ENCODE results near the gene SNX1.
A peak's percentile ranks its signal among the peaks of the same experiment; 100 is the strongest.
"Not testable (repeated sequence)": the region's sequence is repeated elsewhere in the genome, so short reads cannot be mapped to it uniquely, and the experiment has no call there.

Gene SNX1

GRCh38 chr15:64067564-64068030, 28.2 kb upstream of the SNX1 start:
- Mint-ChIP-seq H3K4me1 (peaks cover 19 to 26% of the 10 kb centered on the region in 2 donors), H3K4me3 (no peak overlapping the region), H3K27ac (no peak overlapping the region), H3K9me3 (no peaks in the 10 kb centered on the region), H3K27me3 (no peaks in the 10 kb centered on the region), H3K36me3 (peaks cover 6 to 11% of the 10 kb centered on the region in 2 donors)
- ATAC-seq (replicated peaks) (peak; percentile 83 to 84), DNase-seq (peak; percentile 53)

GRCh38 chr15:64068133-64068532, 27.6 kb upstream of the SNX1 start:
- peaks cover 19 to 26% of the 10 kb centered on the region in 2 donors for H3K4me1 Mint-ChIP-seq
- H3K36me3 Mint-ChIP-seq = peaks cover 6 to 11% of the 10 kb centered on the region in 2 donors
- H3K27me3 Mint-ChIP-seq = no peaks in the 10 kb centered on the region
- DNase-seq (no peak), ATAC-seq (replicated peaks) (no peak)
- H3K9me3 Mint-ChIP-seq = no peaks in the 10 kb centered on the region
- no peak overlapping the region for H3K4me3 Mint-ChIP-seq
- H3K27ac Mint-ChIP-seq = no peak overlapping the region

GRCh38 chr15:64070106-64070505, 25.7 kb upstream of the SNX1 start:
- peaks cover 6 to 18% of the 10 kb centered on the region in 2 donors for H3K36me3 Mint-ChIP-seq
- ATAC-seq (replicated peaks) = no peak
- H3K4me1 Mint-ChIP-seq = peaks cover 21 to 26% of the 10 kb centered on the region in 2 donors
- DNase-seq = no peak
- no peak overlapping the region for H3K4me3 Mint-ChIP-seq
- H3K27me3 Mint-ChIP-seq = no peaks in the 10 kb centered on the region
- no peaks in the 10 kb centered on the region for H3K9me3 Mint-ChIP-seq
- H3K27ac Mint-ChIP-seq = no peak overlapping the region

- DNase-seq = no peak
- H3K4me1 Mint-ChIP-seq = peaks cover 23 to 26% of the 10 kb centered on the region in 2 donors
- ATAC-seq (replicated peaks) = no peak
- H3K27me3 Mint-ChIP-seq = no peaks in the 10 kb centered on the region
- no peaks in the 10 kb centered on the region for H3K9me3 Mint-ChIP-seq
- H3K27ac Mint-ChIP-seq = peak overlapping the region; percentile 37
- H3K4me3 Mint-ChIP-seq = no peak overlapping the region
- peaks cover 6 to 22% of the 10 kb centered on the region in 2 donors for H3K36me3 Mint-ChIP-seq
These were observed 24.6 kb upstream of the SNX1 start for GRCh38 chr15:64070965-64071851.

- ATAC-seq (replicated peaks) (no peak), DNase-seq (no peak)
- no peaks in the 10 kb centered on the region for H3K27me3 Mint-ChIP-seq
- no peak overlapping the region for H3K27ac Mint-ChIP-seq
- H3K36me3 Mint-ChIP-seq = peaks cover 6 to 24% of the 10 kb centered on the region in 2 donors
- H3K4me1 Mint-ChIP-seq = peaks cover 23 to 25% of the 10 kb centered on the region in 2 donors
- H3K4me3 Mint-ChIP-seq = no peak overlapping the region
- no peaks in the 10 kb centered on the region for H3K9me3 Mint-ChIP-seq
These were observed 23.6 kb upstream of the SNX1 start for GRCh38 chr15:64071931-64072765.

GRCh38 chr15:64072812-64073211, 23.0 kb upstream of the SNX1 start:
- no peak for DNase-seq
- Mint-ChIP-seq H3K9me3 (no peaks in the 10 kb centered on the region), H3K4me1 (peaks cover 18 to 20% of the 10 kb centered on the region in 2 donors), H3K4me3 (no peak overlapping the region), H3K27ac (peak overlapping the region; percentile 20), H3K36me3 (peaks cover 10 to 30% of the 10 kb centered on the region in 2 donors), H3K27me3 (no peaks in the 10 kb centered on the region)
- no peak for ATAC-seq (replicated peaks)

- peaks cover 15 to 19% of the 10 kb centered on the region in 2 donors for H3K4me1 Mint-ChIP-seq
- H3K36me3 Mint-ChIP-seq = peaks cover 11 to 30% of the 10 kb centered on the region in 2 donors
- not testable (repeated sequence) for H3K27ac Mint-ChIP-seq; H3K9me3 Mint-ChIP-seq; DNase-seq; H3K27me3 Mint-ChIP-seq; H3K4me3 Mint-ChIP-seq; ATAC-seq (replicated peaks)
These were observed 22.3 kb upstream of the SNX1 start for GRCh38 chr15:64073496-64073895.

GRCh38 chr15:64082757-64083156, 13.0 kb upstream of the SNX1 start:
- H3K27ac Mint-ChIP-seq = no peak overlapping the region
- ATAC-seq (replicated peaks) = no peak
- peaks cover 21 to 22% of the 10 kb centered on the region in 2 donors for H3K36me3 Mint-ChIP-seq
- H3K27me3 Mint-ChIP-seq = no peaks in the 10 kb centered on the region
- H3K4me3 Mint-ChIP-seq = no peak overlapping the region
- no peaks in the 10 kb centered on the region for H3K9me3 Mint-ChIP-seq
- peaks cover 8 to 12% of the 10 kb centered on the region in 2 donors for H3K4me1 Mint-ChIP-seq
- DNase-seq = no peak

GRCh38 chr15:64089543-64090280, 6.1 kb upstream of the SNX1 start:
- peaks cover 30 to 31% of the 10 kb centered on the region in 2 donors for H3K36me3 Mint-ChIP-seq
- no peaks in the 10 kb centered on the region for H3K27me3 Mint-ChIP-seq
- peak overlapping the region; percentile 92 for H3K27ac Mint-ChIP-seq
- H3K4me1 Mint-ChIP-seq = peaks cover 25 to 41% of the 10 kb centered on the region in 2 donors
- ATAC-seq (replicated peaks) (peak; percentile 63 to 67), DNase-seq (peak; percentile 48)
- peak overlapping the region; percentile 59 to 78 for H3K4me3 Mint-ChIP-seq
- H3K9me3 Mint-ChIP-seq = no peaks in the 10 kb centered on the region

- peak overlapping the region; percentile 92 for H3K27ac Mint-ChIP-seq
- ATAC-seq (replicated peaks) = no peak
- no peaks in the 10 kb centered on the region for H3K27me3 Mint-ChIP-seq
- peaks cover 32 to 43% of the 10 kb centered on the region in 2 donors for H3K4me1 Mint-ChIP-seq
- H3K36me3 Mint-ChIP-seq = peaks cover 30 to 31% of the 10 kb centered on the region in 2 donors
- peak; percentile 32 for DNase-seq
- peak overlapping the region; percentile 68 to 78 for H3K4me3 Mint-ChIP-seq
- H3K9me3 Mint-ChIP-seq = no peaks in the 10 kb centered on the region
These were observed 5.3 kb upstream of the SNX1 start for GRCh38 chr15:64090527-64090926.

GRCh38 chr15:64092075-64092820, 3.5 kb upstream of the SNX1 start:
- H3K4me3 Mint-ChIP-seq = peak overlapping the region; percentile 99 to 100
- no peaks in the 10 kb centered on the region for H3K27me3 Mint-ChIP-seq
- peak overlapping the region; percentile 100 for H3K27ac Mint-ChIP-seq
- peaks cover 23 to 25% of the 10 kb centered on the region in 2 donors for H3K36me3 Mint-ChIP-seq
- DNase-seq (no peak), ATAC-seq (replicated peaks) (no peak)
- no peaks in the 10 kb centered on the region for H3K9me3 Mint-ChIP-seq
- peaks cover 36 to 57% of the 10 kb centered on the region in 2 donors for H3K4me1 Mint-ChIP-seq

- H3K27ac Mint-ChIP-seq = peak overlapping the region; percentile 100
- peak; percentile 33 to 38 for ATAC-seq (replicated peaks)
- peak overlapping the region; percentile 99 to 100 for H3K4me3 Mint-ChIP-seq
- DNase-seq = peak; percentile 66
- H3K9me3 Mint-ChIP-seq = no peaks in the 10 kb centered on the region
- peaks cover 20% of the 10 kb centered on the region in 2 donors for H3K36me3 Mint-ChIP-seq
- no peaks in the 10 kb centered on the region for H3K27me3 Mint-ChIP-seq
- peaks cover 36 to 65% of the 10 kb centered on the region in 2 donors for H3K4me1 Mint-ChIP-seq
These were observed 2.7 kb upstream of the SNX1 start for GRCh38 chr15:64092864-64093626.

Measured in stimulated activated naive B cell treated with anti-CD40 and anti-IgM and Interleukin-4, amounts not matched to agents 10 μg/mL and 1 μg/mL and 100 μg/mL, for 72 hours (primary cell).